SU-DHL-6 (cell line): ENCODE results near the gene ACACA.

Source experiments
- CTCF ChIP-seq: fragments of 200-600 bp; sonication (generic); IDR thresholded peaks from one replicate; pipeline ENCODE4 v1.5.1; 2017; ENCODE audit warnings: antibody characterized with exemption, mild to moderate bottlenecking, low read length, moderate library complexity; ENCODE audit not compliant: insufficient read depth, poor library complexity, severe bottlenecking
- EZH2phosphoT487 ChIP-seq: fragments of 200-600 bp; sonication (generic), shearing (Covaris generic); conservative IDR thresholded peaks from 2 replicates; pipeline ENCODE4 v1.6.1; 2018; ENCODE audit warnings: mild to moderate bottlenecking, antibody characterized with exemption, low read length, moderate library complexity, mixed read lengths

GRCh38 chr17:37278247-37278894 lies 128.3 kb downstream of the ACACA start:
- TF ChIP-seq CTCF (no peak), EZH2phosphoT487 (no peak)
